Smooth muscle cell (in vitro differentiated cells): ENCODE results near the gene ADORA2B. TPM values are rescaled to one million over a fixed set of nuclear protein-coding genes. Genes with fewer than 3 reads are reported as not detected.

Experiments
- DNase-seq: peaks from one replicate; lab custom pipeline; 2025; ENCODE audit not compliant: unreplicated experiment; lab: John Stamatoyannopoulos, UW
- H2AFZ ChIP-seq: fragments of 200-600 bp; sonication (generic); 2 replicates; pipeline ENCODE4 v1.6.0; 2016; ENCODE audit warnings: antibody characterized with exemption, low read depth, mild to moderate bottlenecking
- H3F3A ChIP-seq: fragments of 200-600 bp; sonication (generic); 2 replicates; pipeline ENCODE4 v1.6.0; 2017; ENCODE audit warnings: antibody characterized with exemption, low read depth
- H3K27ac ChIP-seq: fragments of 200-600 bp; sonication (generic); 2 replicates; pipeline ENCODE4 v1.5.1; 2016; ENCODE audit warnings: low read depth, mild to moderate bottlenecking
- H3K27me3 ChIP-seq: fragments of 200-600 bp; sonication (generic); 2 replicates; pipeline ENCODE4 v1.6.1; 2016; ENCODE audit warnings: low read depth, mild to moderate bottlenecking
- H3K36me3 ChIP-seq: fragments of 200-600 bp; sonication (generic); 2 replicates; pipeline ENCODE4 v1.5.1; 2016; ENCODE audit warnings: low read depth
- H3K4me1 ChIP-seq: fragments of 200-600 bp; sonication (generic); 2 replicates; pipeline ENCODE4 v1.5.1; 2016; ENCODE audit warnings: low read depth
- H3K4me2 ChIP-seq: fragments of 200-600 bp; sonication (generic); 2 replicates; pipeline ENCODE4 v1.6.0; 2016; ENCODE audit warnings: mild to moderate bottlenecking
- H3K4me3 ChIP-seq: fragments of 200-600 bp; sonication (generic); 2 replicates; pipeline ENCODE4 v1.5.1; 2016; ENCODE audit warnings: mild to moderate bottlenecking
- H3K79me2 ChIP-seq: fragments of 200-600 bp; sonication (generic); 2 replicates; pipeline ENCODE4 v1.6.0; 2016; ENCODE audit warnings: low read depth, mild to moderate bottlenecking
- H3K9ac ChIP-seq: fragments of 200-600 bp; sonication (generic); 2 replicates; pipeline ENCODE4 v1.6.0; 2016; ENCODE audit warnings: low read depth
- H3K9me3 ChIP-seq: fragments of 200-600 bp; sonication (generic); replicated peaks from 2 replicates; pipeline ENCODE4 v1.5.1; 2016; ENCODE audit warnings: low read depth
- H4K20me1 ChIP-seq: fragments of 200-600 bp; sonication (generic); 2 replicates; pipeline ENCODE4 v1.6.0; 2016; ENCODE audit warnings: low read depth
- CTCF ChIP-seq: fragments of 200-600 bp; sonication (generic); IDR thresholded peaks from 2 replicates; pipeline ENCODE4 v1.5.1; 2017; ENCODE audit warnings: borderline replicate concordance, mild to moderate bottlenecking, antibody characterized with exemption; ENCODE audit not compliant: insufficient read depth, poor library complexity, severe bottlenecking
- WGBS: methylation state at CpG from one replicate; pipeline ENCODE4 v1.1.7; 2016; ENCODE audit warnings: low lambda C conversion rate; 5-methylcytosine and 5-hydroxymethylcytosine counted together
- polyA plus RNA-seq: library from polyadenylated mRNA; unstranded; fragments of >200 nt; fragmentation: Nextera tagmentation; extraction: Ambion mirVana; gene quantifications from 2 replicates; pipeline ENCODE4 v1.2.1, GENCODE V29; 2016
- total RNA-seq: library from RNA; depleted of rRNA; stranded (reverse); fragments of >200 nt; gene quantifications from 2 replicates; pipeline ENCODE4 v1.2.3, GENCODE V29; 2014

ADORA2B gene
- total and polyA plus RNA-seq, 2 experiments from 2014 or later: 14.2 to 17.0 TPM

- H2AFZ ChIP-seq: no peak overlapping the region
- H3K36me3 ChIP-seq: no peaks in the 10 kb centered on the region
- no peak for DNase-seq
- no peaks in the 10 kb centered on the region for H3F3A ChIP-seq
- H3K4me2 ChIP-seq: peak overlapping the region; percentile 13
- 28% methylated on average over 13 of the region's 13 CpGs for WGBS
- H3K9me3 ChIP-seq: no peaks in the 10 kb centered on the region
- peaks cover 8% of the 10 kb centered on the region for H3K79me2 ChIP-seq
- no peaks in the 10 kb centered on the region for H3K27me3 ChIP-seq
- H4K20me1 ChIP-seq: peaks cover 24% of the 10 kb centered on the region
- H3K27ac ChIP-seq: no peak overlapping the region
- TF ChIP-seq CTCF: no peak
- no peak overlapping the region for H3K4me3 ChIP-seq
- H3K9ac ChIP-seq: no peak overlapping the region
- H3K4me1 ChIP-seq: peaks cover 11% of the 10 kb centered on the region
These were observed 21.4 kb downstream of the ADORA2B start for GRCh38 chr17:15966183-15966878.

GRCh38 chr17:15966879-15967248, 21.9 kb downstream of the ADORA2B start:
- peaks cover 8% of the 10 kb centered on the region for H3K79me2 ChIP-seq

DNA sequence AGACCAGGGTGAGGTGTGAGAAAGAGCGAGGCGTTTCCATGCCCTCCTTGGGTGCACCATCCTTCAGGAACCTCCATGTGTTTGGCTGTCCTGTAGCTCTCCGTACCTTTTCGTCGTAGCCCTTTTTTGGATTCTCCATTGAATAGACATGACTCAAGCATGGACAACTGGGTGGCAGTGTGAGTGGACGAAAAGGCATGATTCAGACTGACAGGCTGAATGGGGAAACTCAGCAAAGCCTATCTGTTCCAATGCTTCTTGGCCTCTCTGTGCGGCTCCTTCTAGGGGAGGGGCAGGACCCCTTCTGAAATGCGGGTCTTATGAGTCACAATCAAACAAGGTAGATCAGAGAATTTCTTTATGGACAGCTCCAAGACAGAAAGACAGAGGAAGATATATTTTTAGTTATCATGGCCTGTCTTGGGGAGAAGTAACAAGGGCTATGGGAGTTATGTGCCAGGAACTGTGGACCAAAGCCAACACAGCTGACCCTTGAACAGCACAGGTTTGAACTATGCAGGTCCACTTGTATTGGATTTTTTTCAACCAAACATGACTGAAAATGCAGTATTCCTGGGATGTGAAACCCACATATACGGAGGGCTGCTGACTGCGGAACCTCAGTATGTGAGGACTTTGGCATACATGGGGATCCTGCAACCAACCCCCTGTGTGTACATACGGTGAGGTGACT, 22.9 kb downstream of the ADORA2B start:
- TF ChIP-seq CTCF: no peak
- Histone ChIP-seq H3K9me3 (no peaks in the 10 kb centered on the region), H3K27ac (no peak overlapping the region), H2AFZ (no peak overlapping the region), H3K27me3 (no peaks in the 10 kb centered on the region), H3K4me1 (peaks cover 11% of the 10 kb centered on the region), H4K20me1 (peaks cover 29% of the 10 kb centered on the region), H3K4me3 (no peak overlapping the region), H3K4me2 (no peak overlapping the region), H3F3A (no peaks in the 10 kb centered on the region), H3K79me2 (peaks cover 3% of the 10 kb centered on the region), H3K36me3 (no peaks in the 10 kb centered on the region), H3K9ac (no peak overlapping the region)
- 90% methylated on average over 11 of the region's 11 CpGs for WGBS
- no peak for DNase-seq

More at GRCh38 chr17:15966879-15967248, 21.9 kb downstream of the ADORA2B start:
- H4K20me1 ChIP-seq: peaks cover 24% of the 10 kb centered on the region
- no peak overlapping the region for H2AFZ ChIP-seq
- H3K4me3 ChIP-seq: no peak overlapping the region
- H3K9me3 ChIP-seq: no peaks in the 10 kb centered on the region
- no peak for TF ChIP-seq CTCF
- H3F3A ChIP-seq: no peaks in the 10 kb centered on the region
- H3K36me3 ChIP-seq: no peaks in the 10 kb centered on the region
- 46% methylated on average over 10 of the region's 11 CpGs for WGBS
- peak overlapping the region; percentile 13 for H3K4me2 ChIP-seq
- no peak overlapping the region for H3K9ac ChIP-seq
- H3K27me3 ChIP-seq: no peaks in the 10 kb centered on the region
- H3K4me1 ChIP-seq: peaks cover 11% of the 10 kb centered on the region
- no peak for DNase-seq
- H3K27ac ChIP-seq: no peak overlapping the region
